Keratinocyte (primary cell): ENCODE data around the gene SPRR1B.

Experiments
- EZH2 ChIP-seq: IDR thresholded peaks from one replicate; pipeline ENCODE4 v1.6.1; 2012; ENCODE audit warnings: inconsistent platforms, mild to moderate bottlenecking, low read length, moderate library complexity
- TF ChIP-seq, protein P1 (sequence below), 3 experiments: IDR thresholded peaks in 1 of 3; conservative IDR thresholded peaks in 1 of 3; optimal IDR thresholded peaks in 1 of 3; 2 replicates in 2 of 3; 3 replicates in 1 of 3; pipeline versions ENCODE3 to v1.5.1; 2011; ENCODE audit warnings: low read length in 3 of 3, mild to moderate bottlenecking in 3 of 3, moderate library complexity in 2 of 3, control low read depth in 1 of 3, inconsistent platforms in 1 of 3; ENCODE audit not compliant: insufficient read depth in 2 of 3; ENCODE audit errors: extremely low read depth in 1 of 3

DNA sequence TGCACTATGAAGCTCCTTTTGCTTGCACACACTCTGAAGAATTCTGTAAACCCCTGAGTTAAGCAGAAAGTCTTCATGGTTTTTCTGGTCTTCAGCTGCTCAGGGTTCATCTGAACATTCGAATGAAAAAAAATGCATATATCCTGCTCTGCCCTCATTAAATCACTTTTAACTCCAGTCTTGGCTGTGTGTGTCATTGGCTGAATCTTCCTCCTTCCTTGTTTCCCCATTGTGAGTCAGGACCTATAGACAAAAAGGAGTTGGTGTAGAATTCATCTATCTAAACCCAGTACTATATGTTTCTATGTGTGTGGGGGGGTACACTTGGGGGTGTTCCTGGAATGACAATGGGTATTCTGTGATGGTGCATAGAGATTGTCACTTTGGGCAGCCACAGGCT lies 6.6 kb upstream of the SPRR1B start:
- TF ChIP-seq, protein P1, sequence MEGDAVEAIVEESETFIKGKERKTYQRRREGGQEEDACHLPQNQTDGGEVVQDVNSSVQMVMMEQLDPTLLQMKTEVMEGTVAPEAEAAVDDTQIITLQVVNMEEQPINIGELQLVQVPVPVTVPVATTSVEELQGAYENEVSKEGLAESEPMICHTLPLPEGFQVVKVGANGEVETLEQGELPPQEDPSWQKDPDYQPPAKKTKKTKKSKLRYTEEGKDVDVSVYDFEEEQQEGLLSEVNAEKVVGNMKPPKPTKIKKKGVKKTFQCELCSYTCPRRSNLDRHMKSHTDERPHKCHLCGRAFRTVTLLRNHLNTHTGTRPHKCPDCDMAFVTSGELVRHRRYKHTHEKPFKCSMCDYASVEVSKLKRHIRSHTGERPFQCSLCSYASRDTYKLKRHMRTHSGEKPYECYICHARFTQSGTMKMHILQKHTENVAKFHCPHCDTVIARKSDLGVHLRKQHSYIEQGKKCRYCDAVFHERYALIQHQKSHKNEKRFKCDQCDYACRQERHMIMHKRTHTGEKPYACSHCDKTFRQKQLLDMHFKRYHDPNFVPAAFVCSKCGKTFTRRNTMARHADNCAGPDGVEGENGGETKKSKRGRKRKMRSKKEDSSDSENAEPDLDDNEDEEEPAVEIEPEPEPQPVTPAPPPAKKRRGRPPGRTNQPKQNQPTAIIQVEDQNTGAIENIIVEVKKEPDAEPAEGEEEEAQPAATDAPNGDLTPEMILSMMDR (optimal IDR thresholded peaks at IDR 0.05 in 1 of 3, IDR thresholded peaks at IDR 0.05 in 1 of 3, conservative IDR thresholded peaks at IDR 0.05 in 1 of 3; ENCODE audit: extremely low read depth in 1 of 3, insufficient read depth in 2 of 3, low read length in 3 of 3) = no peak
- no peak for TF ChIP-seq EZH2
